Activated T-helper 17 cell treated with anti-CD3 and anti-CD28 coated beads, Interleukin-2, amount 50 U/mL, for 72 hours (primary cell): ENCODE data around the gene RHBDF2. TPM values are rescaled to one million over a fixed set of nuclear protein-coding genes. Genes with fewer than 3 reads are reported as not detected.

Experiments
- ATAC-seq: fragments of 150-1000 bp; cut with Tn5 transposase; replicated peaks from 2 replicates; pipeline ENCODE4 v1.10.0; 2021; ENCODE audit warnings: mild to moderate bottlenecking, moderate library complexity
- H3K27ac Mint-ChIP-seq: one replicate; pipeline ENCODE4 v1.8.0; 2022; ENCODE audit warnings: mixed read lengths
- H3K27me3 Mint-ChIP-seq: one replicate; pipeline ENCODE4 v1.8.0; 2022; ENCODE audit warnings: mixed read lengths
- H3K36me3 Mint-ChIP-seq: one replicate; pipeline ENCODE4 v1.8.0; 2022; ENCODE audit warnings: low read depth, mild to moderate bottlenecking, mixed read lengths
- H3K4me1 Mint-ChIP-seq: one replicate; pipeline ENCODE4 v1.8.0; 2022; ENCODE audit warnings: mixed read lengths
- H3K4me3 Mint-ChIP-seq: one replicate; pipeline ENCODE4 v1.8.0; 2022; ENCODE audit warnings: mild to moderate bottlenecking, mixed read lengths
- H3K9me3 Mint-ChIP-seq: one replicate; pipeline ENCODE4 v1.8.0; 2022; ENCODE audit warnings: mixed read lengths
- total RNA-seq, 2 donors: library from RNA; stranded (reverse); gene quantifications; one replicate each; pipeline ENCODE4 v1.2.3, GENCODE V29; 2022

Gene RHBDF2
- total RNA-seq, 2 donors from 2014 or later = 33.3 to 56.5 TPM

- Mint-ChIP-seq H3K27ac (peak overlapping the region; percentile 65), H3K27me3 (no peaks in the 10 kb centered on the region), H3K9me3 (no peaks in the 10 kb centered on the region), H3K4me3 (peak overlapping the region; percentile 24), H3K36me3 (peaks cover 10% of the 10 kb centered on the region), H3K4me1 (peaks cover 63% of the 10 kb centered on the region)
- ATAC-seq = peak; percentile 33
Measured at GRCh38 chr17:76444518-76445311, 56.5 kb downstream of the RHBDF2 start.

- H3K4me1 Mint-ChIP-seq = peaks cover 54% of the 10 kb centered on the region
- H3K27me3 Mint-ChIP-seq = no peaks in the 10 kb centered on the region
- no peaks in the 10 kb centered on the region for H3K9me3 Mint-ChIP-seq
- H3K27ac Mint-ChIP-seq = peak overlapping the region; percentile 5
- no peak for ATAC-seq
- H3K4me3 Mint-ChIP-seq = no peak overlapping the region
- H3K36me3 Mint-ChIP-seq = peaks cover 10% of the 10 kb centered on the region
Measured at GRCh38 chr17:76442341-76443338, 58.6 kb downstream of the RHBDF2 start.

GRCh38 chr17:76441686-76442340, 59.4 kb downstream of the RHBDF2 start:
- H3K27me3 Mint-ChIP-seq = no peaks in the 10 kb centered on the region
- no peak for ATAC-seq
- no peaks in the 10 kb centered on the region for H3K9me3 Mint-ChIP-seq
- peaks cover 10% of the 10 kb centered on the region for H3K36me3 Mint-ChIP-seq
- peaks cover 46% of the 10 kb centered on the region for H3K4me1 Mint-ChIP-seq
- H3K4me3 Mint-ChIP-seq = no peak overlapping the region
- H3K27ac Mint-ChIP-seq = peak overlapping the region; percentile 5

- Mint-ChIP-seq H3K36me3 (peaks cover 10% of the 10 kb centered on the region), H3K9me3 (no peaks in the 10 kb centered on the region), H3K4me3 (no peak overlapping the region), H3K27ac (no peak overlapping the region), H3K27me3 (no peaks in the 10 kb centered on the region), H3K4me1 (peaks cover 37% of the 10 kb centered on the region)
- ATAC-seq = no peak
Measured at GRCh38 chr17:76440751-76441362, 60.4 kb downstream of the RHBDF2 start.

GRCh38 chr17:76439314-76439928, 61.8 kb downstream of the RHBDF2 start:
- Mint-ChIP-seq H3K27me3 (no peaks in the 10 kb centered on the region), H3K36me3 (peaks cover 15% of the 10 kb centered on the region), H3K4me3 (no peak overlapping the region)

GRCh38 chr17:76438906-76439305, 62.3 kb downstream of the RHBDF2 start:
- Mint-ChIP-seq H3K9me3 (no peaks in the 10 kb centered on the region), H3K27me3 (no peaks in the 10 kb centered on the region)
- ATAC-seq = no peak

More at GRCh38 chr17:76439314-76439928, 61.8 kb downstream of the RHBDF2 start:
- Mint-ChIP-seq H3K9me3 (no peaks in the 10 kb centered on the region), H3K4me1 (peaks cover 24% of the 10 kb centered on the region), H3K27ac (no peak overlapping the region)
- no peak for ATAC-seq

GRCh38 chr17:76437467-76438402, 63.5 kb downstream of the RHBDF2 start:
- Mint-ChIP-seq H3K27ac (no peak overlapping the region), H3K27me3 (no peaks in the 10 kb centered on the region), H3K9me3 (no peaks in the 10 kb centered on the region), H3K36me3 (peaks cover 20% of the 10 kb centered on the region), H3K4me3 (no peak overlapping the region), H3K4me1 (peaks cover 20% of the 10 kb centered on the region)
- no peak for ATAC-seq

More at GRCh38 chr17:76438906-76439305, 62.3 kb downstream of the RHBDF2 start:
- peaks cover 20% of the 10 kb centered on the region for H3K36me3 Mint-ChIP-seq
- no peak overlapping the region for H3K4me3 Mint-ChIP-seq
- H3K27ac Mint-ChIP-seq = no peak overlapping the region
- peaks cover 27% of the 10 kb centered on the region for H3K4me1 Mint-ChIP-seq

- Mint-ChIP-seq H3K27ac (no peak overlapping the region), H3K4me1 (peaks cover 14% of the 10 kb centered on the region), H3K4me3 (no peak overlapping the region), H3K36me3 (peaks cover 11% of the 10 kb centered on the region), H3K27me3 (no peaks in the 10 kb centered on the region), H3K9me3 (no peaks in the 10 kb centered on the region)
- ATAC-seq = no peak
Measured at GRCh38 chr17:76435751-76436150, 65.5 kb downstream of the RHBDF2 start.

GRCh38 chr17:76434870-76435269, 66.4 kb downstream of the RHBDF2 start:
- no peak overlapping the region for H3K27ac Mint-ChIP-seq
- H3K4me3 Mint-ChIP-seq = no peak overlapping the region
- H3K4me1 Mint-ChIP-seq = peaks cover 16% of the 10 kb centered on the region
- no peaks in the 10 kb centered on the region for H3K9me3 Mint-ChIP-seq
- H3K36me3 Mint-ChIP-seq = peaks cover 11% of the 10 kb centered on the region
- H3K27me3 Mint-ChIP-seq = no peaks in the 10 kb centered on the region
- no peak for ATAC-seq

GRCh38 chr17:76433693-76434092, 67.5 kb downstream of the RHBDF2 start:
- H3K27me3 Mint-ChIP-seq = no peaks in the 10 kb centered on the region
- no peaks in the 10 kb centered on the region for H3K9me3 Mint-ChIP-seq
- peaks cover 14% of the 10 kb centered on the region for H3K4me1 Mint-ChIP-seq
- H3K36me3 Mint-ChIP-seq = peaks cover 11% of the 10 kb centered on the region
- H3K27ac Mint-ChIP-seq = no peak overlapping the region
- ATAC-seq = no peak
- no peak overlapping the region for H3K4me3 Mint-ChIP-seq

- Mint-ChIP-seq H3K36me3 (peaks cover 11% of the 10 kb centered on the region), H3K9me3 (no peaks in the 10 kb centered on the region), H3K4me1 (peaks cover 17% of the 10 kb centered on the region), H3K4me3 (no peak overlapping the region), H3K27ac (no peak overlapping the region), H3K27me3 (no peaks in the 10 kb centered on the region)
- no peak for ATAC-seq
Measured at GRCh38 chr17:76432712-76433336, 68.4 kb downstream of the RHBDF2 start.

GRCh38 chr17:76432004-76432403, 69.2 kb downstream of the RHBDF2 start:
- H3K36me3 Mint-ChIP-seq = peaks cover 11% of the 10 kb centered on the region
- ATAC-seq = no peak
- H3K27me3 Mint-ChIP-seq = no peaks in the 10 kb centered on the region
- H3K4me1 Mint-ChIP-seq = peaks cover 17% of the 10 kb centered on the region
- no peaks in the 10 kb centered on the region for H3K9me3 Mint-ChIP-seq
- no peak overlapping the region for H3K4me3 Mint-ChIP-seq
- H3K27ac Mint-ChIP-seq = no peak overlapping the region
